ENCODE measurements around the gene PTPRK.

PTPRK gene

DNA sequence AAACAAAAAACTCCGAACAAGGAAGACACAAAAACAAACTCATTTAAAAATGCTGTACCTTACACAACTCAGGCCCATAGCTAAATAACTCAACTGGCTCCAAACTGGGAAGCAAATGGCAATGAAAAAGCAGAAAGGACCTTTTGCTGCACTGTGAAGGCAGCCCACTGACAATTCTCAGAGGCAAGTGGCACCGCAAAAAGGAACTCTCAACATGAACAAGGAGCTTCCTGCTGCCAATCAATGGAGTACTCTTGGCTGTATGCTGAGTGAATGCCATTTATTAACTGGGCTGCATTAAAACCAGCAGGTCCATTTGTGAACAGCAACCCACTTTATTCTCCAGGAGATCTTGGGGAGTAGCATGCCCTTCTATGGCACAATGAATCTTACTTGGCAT is 209.9 kb downstream of the PTPRK start:
- no peak for TF ChIP-seq CTCF (IDR thresholded peaks at IDR 0.05; ENCODE audit: low read depth, low read length)
- no peak overlapping the region for H3K4me3 ChIP-seq (replicated peaks in 1 of 2; ENCODE audit: low read depth in 2 of 2, low read length in 2 of 2)
- DNase-seq (ENCODE audit: low read depth in 2 of 2), result no peak

GRCh38 chr6:128307671-128308070 is 212.7 kb downstream of the PTPRK start:
- H3K4me3 ChIP-seq (replicated peaks in 1 of 2; ENCODE audit: low read depth in 2 of 2, low read length in 2 of 2), result no peak overlapping the region
- DNase-seq (ENCODE audit: low read depth in 2 of 2), result peak in 1 of 2 donors; percentile 75
- no peak for TF ChIP-seq CTCF (IDR thresholded peaks at IDR 0.05; ENCODE audit: low read depth, low read length)

- no peak for TF ChIP-seq CTCF (IDR thresholded peaks at IDR 0.05; ENCODE audit: low read depth, low read length)
- no peak overlapping the region for H3K4me3 ChIP-seq (replicated peaks in 1 of 2; ENCODE audit: low read depth in 2 of 2, low read length in 2 of 2)
- peak in 1 of 2 donors; percentile 46 for DNase-seq (ENCODE audit: low read depth in 2 of 2)
Observed at GRCh38 chr6:128305976-128306375, 214.4 kb downstream of the PTPRK start.

DNA sequence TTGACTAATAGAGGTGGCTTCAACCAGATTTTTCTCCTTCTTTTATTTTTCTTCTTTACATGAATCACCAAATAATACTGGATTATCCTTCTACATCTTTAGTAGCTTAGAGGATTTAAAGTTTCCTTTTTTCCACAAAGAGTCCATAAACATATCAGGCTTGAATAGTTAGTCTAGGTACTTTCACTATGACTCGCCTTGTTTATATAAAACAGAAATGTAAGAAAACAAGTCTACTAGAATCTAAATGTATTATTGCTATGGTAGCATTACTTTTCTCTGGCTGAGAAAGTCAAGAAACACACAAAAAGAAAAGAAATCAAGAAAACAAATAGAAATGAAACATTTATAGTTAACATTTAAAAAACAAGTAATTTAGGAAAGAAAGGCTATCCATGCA is 215.2 kb downstream of the PTPRK start:
- DNase-seq (ENCODE audit: low read depth in 2 of 2), result peak in 1 of 2 donors; percentile 43

DNA sequence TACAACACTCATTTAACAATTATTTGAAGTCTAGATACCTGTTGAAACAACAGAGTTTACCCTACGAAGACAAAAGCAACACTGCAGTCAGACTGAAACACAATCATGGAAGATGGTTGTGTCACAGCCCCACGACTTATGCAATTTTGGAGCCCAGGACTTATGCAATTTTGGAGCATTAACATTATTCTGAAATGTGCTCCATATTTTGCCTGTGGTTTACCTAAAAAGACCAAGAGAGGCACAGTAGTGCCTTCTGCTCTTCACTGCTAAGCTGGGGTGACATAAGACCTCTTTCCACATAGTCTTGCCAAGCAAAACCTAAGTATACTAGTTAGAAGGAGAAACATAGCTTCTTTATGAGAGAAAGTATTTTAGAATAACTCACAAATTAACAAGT is 216.5 kb downstream of the PTPRK start:
- peak in 1 of 2 donors; percentile 40 for DNase-seq (ENCODE audit: low read depth in 2 of 2)
- no peak overlapping the region for H3K4me3 ChIP-seq (replicated peaks in 1 of 2; ENCODE audit: low read depth in 2 of 2, low read length in 2 of 2)
- no peak for TF ChIP-seq CTCF (IDR thresholded peaks at IDR 0.05; ENCODE audit: low read depth, low read length)

More for the DNA sequence above, 215.2 kb downstream of the PTPRK start:
- H3K4me3 ChIP-seq (replicated peaks in 1 of 2; ENCODE audit: low read depth in 2 of 2, low read length in 2 of 2), result no peak overlapping the region
- no peak for TF ChIP-seq CTCF (IDR thresholded peaks at IDR 0.05; ENCODE audit: low read depth, low read length)

DNA sequence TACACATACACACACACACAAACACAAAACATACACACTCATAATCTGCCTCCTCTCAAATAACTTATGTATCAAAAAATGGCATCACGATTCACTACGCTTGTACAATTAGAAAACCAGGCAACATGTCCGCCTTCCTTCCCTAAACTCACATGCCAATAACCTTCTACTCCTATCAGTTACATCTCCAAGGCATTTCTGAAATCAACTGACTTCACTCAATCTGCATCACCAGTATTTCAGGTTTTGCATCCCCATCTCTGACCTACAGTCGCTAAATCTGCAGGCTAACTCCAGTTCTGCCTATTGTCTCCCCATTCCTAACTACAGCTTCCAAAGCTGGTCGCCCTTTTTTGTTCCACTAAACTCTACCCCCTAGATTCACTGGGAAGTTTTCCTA is 217.5 kb downstream of the PTPRK start:
- TF ChIP-seq CTCF (IDR thresholded peaks at IDR 0.05; ENCODE audit: low read depth, low read length), result no peak
- no peak for DNase-seq (ENCODE audit: low read depth in 2 of 2)
- H3K4me3 ChIP-seq (replicated peaks in 1 of 2; ENCODE audit: low read depth in 2 of 2, low read length in 2 of 2), result no peak overlapping the region

DNA sequence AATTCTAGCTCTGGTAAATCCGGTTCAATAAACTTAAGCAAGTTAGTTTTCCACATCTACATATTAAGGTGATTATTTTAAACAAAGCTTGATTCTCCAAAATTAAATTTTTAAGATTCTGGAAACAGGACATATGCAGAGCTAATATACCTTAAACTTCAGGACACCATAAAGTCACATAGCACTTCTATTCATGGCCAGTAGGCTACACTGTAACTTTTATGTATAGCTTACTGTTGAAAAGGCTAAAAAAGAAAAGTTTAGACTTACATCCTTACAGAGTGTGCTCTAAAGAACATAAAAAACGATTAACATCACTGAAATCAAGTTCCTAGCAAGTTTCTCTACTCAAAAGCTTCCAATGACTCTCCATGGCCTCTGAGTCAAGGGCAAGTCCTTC is 224.7 kb downstream of the PTPRK start:
- no peak for TF ChIP-seq CTCF (IDR thresholded peaks at IDR 0.05; ENCODE audit: low read depth, low read length)
- no peak overlapping the region for H3K4me3 ChIP-seq (replicated peaks in 1 of 2; ENCODE audit: low read depth in 2 of 2, low read length in 2 of 2)
- DNase-seq (ENCODE audit: low read depth in 2 of 2), result no peak

Data from cardiac fibroblast (primary cell).